H1 (cell line): ENCODE measurements around the gene VWA3B. TPM values are rescaled to one million over a fixed set of nuclear protein-coding genes. Genes with fewer than 3 reads are reported as not detected.

Source experiments
- EP300 ChIP-seq, 2 experiments: IDR thresholded peaks; 1 replicate in 1 of 2; 2 replicates in 1 of 2; pipeline ENCODE4 v1.6.1; 2011 to 2012; ENCODE audit warnings: low read depth in 2 of 2, low read length in 2 of 2, mild to moderate bottlenecking in 2 of 2, borderline replicate concordance in 1 of 2, inconsistent platforms in 1 of 2, moderate library complexity in 1 of 2
- EZH2 ChIP-seq: fragments of 200-600 bp; sonication (generic); IDR thresholded peaks from 2 replicates; pipeline ENCODE4 v1.7.1; 2012; ENCODE audit warnings: low read depth, mild to moderate bottlenecking, moderate library complexity, low read length, inconsistent platforms; ENCODE audit not compliant: severe bottlenecking
- GTF2F1 ChIP-seq: IDR thresholded peaks from 2 replicates; pipeline ENCODE4 v1.6.1; 2012; ENCODE audit warnings: low read depth, low read length, improper control_type of control experiment, borderline replicate concordance
- MAX ChIP-seq: IDR thresholded peaks from 2 replicates; pipeline ENCODE4 v1.6.1; 2012; ENCODE audit warnings: inconsistent platforms
- NRF1 ChIP-seq: IDR thresholded peaks from 2 replicates; pipeline ENCODE4 v1.6.1; 2011; ENCODE audit warnings: mild to moderate bottlenecking, low read depth, low read length, improper control_type of control experiment
- RXRA ChIP-seq: IDR thresholded peaks from 2 replicates; pipeline ENCODE4 v1.6.1; 2011; ENCODE audit warnings: low read depth, mild to moderate bottlenecking, low read length, moderate library complexity; ENCODE audit not compliant: insufficient read depth
- SAP30 ChIP-seq: fragments of 300-600 bp; sonication (generic); IDR thresholded peaks from 2 replicates; pipeline ENCODE4 v1.7.1; 2012; ENCODE audit warnings: low read length, moderate library complexity, mild to moderate bottlenecking, inconsistent platforms; ENCODE audit not compliant: insufficient read depth, insufficient replicate concordance
- SIRT6 ChIP-seq: IDR thresholded peaks from one replicate; pipeline ENCODE4 v1.7.1; 2012; ENCODE audit warnings: low read length, inconsistent platforms
- SP4 ChIP-seq: IDR thresholded peaks from 2 replicates; pipeline ENCODE4 v1.6.1; 2012; ENCODE audit warnings: low read length, inconsistent platforms
- polyA plus RNA-seq, 7 experiments: library from polyadenylated mRNA; depleted of rRNA in 3 of 7; stranded (reverse) in 5 of 7; unstranded in 2 of 7; fragments of >200 nt in 5 of 7; fragments of 200-250 nt in 2 of 7; gene quantifications; 1 replicate in 5 of 7; 2 replicates in 1 of 7; 4 replicates in 1 of 7; pipeline versions ENCODE4 v1.2.1 to v1.2.3, GENCODE V29; 2011 to 2013; ENCODE audit warnings: missing spikeins in 2 of 7, mixed read lengths in 2 of 7
- total RNA-seq: library from RNA; stranded (reverse); fragmentation: NEBNext Ultra II Directional; extraction: Animal tissue kit (Norgen Biotek cat#: 25700); gene quantifications from 2 replicates; pipeline ENCODE4 v1.2.1, GENCODE V29; 2021

Gene VWA3B
- total and polyA plus RNA-seq, 2 of the 8 experiments (the other 6 are each of a cell fraction or from before 2014, with no cell fraction given), result not detected

GRCh38 chr2:98359986-98360385 lies 273.0 kb downstream of the VWA3B start (continued):
- TF ChIP-seq MAX (no peak), SAP30 (no peak), RXRA (no peak), SIRT6 (no peak), SP4 (no peak), NRF1 (no peak), GTF2F1 (no peak), EZH2 (no peak), EP300 (IDR thresholded peaks at IDR 0.05; ENCODE audit: borderline replicate concordance in 1 of 2, low read depth in 2 of 2, low read length in 2 of 2) (no peak)
- TF ChIP-seq, all 59 proteins: peak for 0

Other genes with a start within 250 kb of the VWA3B start
- 22.6 and 22.9 TPM in 2 replicates for gene TMEM131, start 91.2 kb upstream of the VWA3B start, total RNA-seq
- gene TMEM131, start 91.2 kb upstream of the VWA3B start, polyA plus RNA-seq (2011; rRNA removed), result 9.7 and 10.9 TPM in 2 replicates